HG03521 (cell line): ENCODE measurements around the gene ARHGAP25.
A peak's percentile ranks its signal among the peaks of the same experiment; 100 is the strongest.

ENCODE experiments used
- ATAC-seq: cut with Tn5 transposase; IDR thresholded peaks from one replicate; pipeline ENCODE4 v1.9.1; 2021; ENCODE audit warnings: mild to moderate bottlenecking, moderate library complexity; ENCODE audit not compliant: unreplicated experiment

Gene ARHGAP25, protein sequence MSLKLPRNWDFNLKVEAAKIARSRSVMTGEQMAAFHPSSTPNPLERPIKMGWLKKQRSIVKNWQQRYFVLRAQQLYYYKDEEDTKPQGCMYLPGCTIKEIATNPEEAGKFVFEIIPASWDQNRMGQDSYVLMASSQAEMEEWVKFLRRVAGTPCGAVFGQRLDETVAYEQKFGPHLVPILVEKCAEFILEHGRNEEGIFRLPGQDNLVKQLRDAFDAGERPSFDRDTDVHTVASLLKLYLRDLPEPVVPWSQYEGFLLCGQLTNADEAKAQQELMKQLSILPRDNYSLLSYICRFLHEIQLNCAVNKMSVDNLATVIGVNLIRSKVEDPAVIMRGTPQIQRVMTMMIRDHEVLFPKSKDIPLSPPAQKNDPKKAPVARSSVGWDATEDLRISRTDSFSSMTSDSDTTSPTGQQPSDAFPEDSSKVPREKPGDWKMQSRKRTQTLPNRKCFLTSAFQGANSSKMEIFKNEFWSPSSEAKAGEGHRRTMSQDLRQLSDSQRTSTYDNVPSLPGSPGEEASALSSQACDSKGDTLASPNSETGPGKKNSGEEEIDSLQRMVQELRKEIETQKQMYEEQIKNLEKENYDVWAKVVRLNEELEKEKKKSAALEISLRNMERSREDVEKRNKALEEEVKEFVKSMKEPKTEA

DNA sequence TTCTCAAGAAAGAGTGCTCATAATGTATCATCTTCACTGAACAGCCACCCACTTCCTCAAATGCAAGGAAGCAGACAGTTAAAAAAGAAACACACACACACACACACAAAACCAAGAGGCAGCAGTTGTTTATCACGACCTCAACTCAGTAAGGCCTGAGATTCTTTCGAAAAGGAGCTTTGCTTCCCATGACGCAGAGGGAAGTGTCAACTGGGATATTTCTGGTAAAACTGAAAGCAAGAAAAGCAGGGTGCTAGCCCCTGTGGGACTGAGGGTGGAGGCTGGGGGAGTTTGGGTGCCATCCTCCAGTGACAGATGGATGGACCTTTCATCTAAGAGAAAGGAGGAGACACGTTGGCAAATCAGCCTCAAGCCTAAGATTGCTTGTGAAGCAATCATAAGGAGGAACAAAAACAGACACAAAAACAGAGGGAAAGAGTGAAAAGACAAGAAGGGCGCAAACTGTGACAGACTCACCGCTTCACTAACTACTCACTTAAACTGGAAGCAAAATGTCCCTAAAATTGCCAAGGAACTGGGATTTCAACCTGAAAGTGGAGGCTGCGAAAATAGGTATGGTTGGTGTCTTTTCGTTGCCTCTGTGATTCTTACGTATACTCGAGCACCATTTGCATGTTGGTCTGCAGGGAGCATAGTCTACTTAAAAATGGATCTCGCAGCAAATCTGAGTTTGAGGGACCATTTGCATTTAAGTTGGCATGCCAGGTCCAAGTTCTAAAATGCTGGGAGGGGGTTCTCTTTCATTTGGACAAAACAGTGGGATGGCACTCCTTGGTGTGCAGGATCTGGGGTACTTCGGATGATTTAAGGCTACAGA is at the start of gene ARHGAP25:
Gene ARHGAP25, plus strand, starts transcription at position 124 of the 838 bp plus-strand sequence. Its CDS starts 389 bp downstream, at position 513.
- peak; percentile 44 for ATAC-seq

DNA sequence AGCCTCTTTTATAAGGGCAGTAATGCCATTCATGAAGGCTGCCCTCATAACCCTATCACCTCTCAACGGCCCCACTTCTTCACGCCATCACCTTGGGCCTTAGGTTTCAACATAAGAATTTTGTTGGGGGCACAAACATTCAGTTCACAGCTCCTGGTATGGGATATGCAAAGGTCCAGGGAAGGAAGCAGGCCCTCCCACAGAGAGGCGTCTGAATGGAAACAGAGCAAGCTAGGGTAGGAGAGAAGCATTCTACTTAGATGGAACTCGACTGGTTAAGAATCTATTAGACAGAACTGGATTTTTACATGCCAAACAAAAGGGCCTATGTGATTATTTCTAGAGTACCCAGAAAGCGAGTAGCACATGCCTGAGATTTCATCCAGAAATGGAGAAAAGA is 48.4 kb upstream of the ARHGAP25 start:
- ATAC-seq: no peak

- no peak for ATAC-seq
Measured at GRCh38 chr2:68687018-68687417, 47.6 kb upstream of the ARHGAP25 start.

- ATAC-seq: peak; percentile 88
Measured at GRCh38 chr2:68689553-68690537, 44.8 kb upstream of the ARHGAP25 start.

DNA sequence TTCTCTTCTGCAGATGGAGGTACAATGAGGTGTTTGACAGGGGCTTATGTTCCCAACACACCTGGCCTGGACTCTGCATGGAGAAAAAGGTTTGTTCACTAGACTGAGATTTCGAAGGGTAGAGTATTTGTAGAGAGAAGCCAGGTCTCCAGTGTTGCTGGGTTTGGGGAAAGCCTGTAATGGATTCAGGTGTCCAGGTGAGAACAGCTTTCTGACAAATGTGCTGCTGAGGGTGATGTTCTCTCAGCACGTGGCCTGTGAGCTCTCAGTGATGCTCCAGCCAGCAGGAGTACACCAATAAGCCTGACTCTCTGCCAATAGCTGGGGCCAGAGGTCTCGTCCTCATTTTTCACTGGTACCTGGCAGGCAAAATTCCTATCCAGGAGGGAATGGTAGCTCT is 43.8 kb upstream of the ARHGAP25 start:
- ATAC-seq: no peak

DNA sequence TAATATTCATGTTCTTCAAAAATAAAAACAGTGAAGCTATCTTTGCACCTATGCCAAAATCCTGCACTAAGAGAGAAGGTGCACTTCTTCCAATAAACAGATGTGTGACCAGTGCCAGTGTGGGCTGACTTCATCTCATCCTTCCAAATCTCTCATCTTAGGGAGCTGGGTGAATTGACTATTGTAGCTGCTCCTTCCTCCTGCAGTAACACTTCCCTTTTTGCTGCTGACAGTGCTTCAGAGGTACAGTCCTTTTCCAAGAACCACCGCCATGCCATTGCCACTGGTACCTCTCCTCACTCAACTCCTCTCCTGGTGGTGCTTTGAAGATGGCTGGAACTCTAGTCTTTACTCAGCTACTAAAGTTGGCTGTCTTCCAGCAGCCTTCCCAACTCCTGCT is 42.1 kb upstream of the ARHGAP25 start:
- no peak for ATAC-seq

DNA sequence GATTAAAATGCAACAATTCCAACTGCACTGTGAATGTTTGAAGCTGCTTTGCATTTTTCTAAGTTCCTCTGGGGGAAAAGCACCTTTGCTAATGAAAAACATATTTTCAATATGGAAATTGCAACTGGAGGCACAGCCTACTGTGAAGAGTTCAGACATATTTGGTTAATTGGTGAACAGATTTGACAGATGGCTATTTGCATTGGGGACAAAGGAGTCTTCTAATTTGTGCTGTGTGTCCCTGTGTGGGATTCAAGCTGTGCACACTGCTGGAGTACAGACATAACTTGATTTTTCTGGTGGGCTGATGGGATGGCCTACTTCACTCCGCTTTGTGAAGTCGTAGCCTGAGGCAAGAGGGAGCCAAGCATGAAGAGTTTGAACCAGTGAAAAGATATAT is 40.7 kb upstream of the ARHGAP25 start:
- no peak for ATAC-seq

GRCh38 chr2:68695971-68696370 is 38.6 kb upstream of the ARHGAP25 start:
- ATAC-seq: no peak

DNA sequence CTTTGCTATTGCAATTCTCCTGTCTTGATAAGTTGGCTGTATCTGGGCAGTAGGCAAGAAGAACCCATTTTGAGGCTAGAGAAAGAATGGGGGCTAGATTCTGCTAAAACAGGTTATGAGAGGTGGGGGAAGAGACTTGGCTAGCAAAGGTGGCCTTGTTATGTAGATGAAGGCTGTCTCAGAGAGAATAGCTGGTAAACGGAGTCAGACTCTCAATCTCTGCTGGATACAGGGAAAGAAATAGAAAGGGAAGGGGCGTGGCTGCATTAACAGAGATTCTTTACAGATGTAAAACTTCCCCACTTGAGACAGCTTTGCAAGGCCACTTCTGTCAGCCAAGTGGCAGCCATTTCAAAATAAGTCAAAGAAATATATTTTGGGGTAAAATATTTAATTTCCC is 38.1 kb upstream of the ARHGAP25 start:
- ATAC-seq: no peak

GRCh38 chr2:68698567-68699377 is 35.8 kb upstream of the ARHGAP25 start:
- no peak for ATAC-seq

- no peak for ATAC-seq
Measured at GRCh38 chr2:68700560-68700959, 34.1 kb upstream of the ARHGAP25 start.

DNA sequence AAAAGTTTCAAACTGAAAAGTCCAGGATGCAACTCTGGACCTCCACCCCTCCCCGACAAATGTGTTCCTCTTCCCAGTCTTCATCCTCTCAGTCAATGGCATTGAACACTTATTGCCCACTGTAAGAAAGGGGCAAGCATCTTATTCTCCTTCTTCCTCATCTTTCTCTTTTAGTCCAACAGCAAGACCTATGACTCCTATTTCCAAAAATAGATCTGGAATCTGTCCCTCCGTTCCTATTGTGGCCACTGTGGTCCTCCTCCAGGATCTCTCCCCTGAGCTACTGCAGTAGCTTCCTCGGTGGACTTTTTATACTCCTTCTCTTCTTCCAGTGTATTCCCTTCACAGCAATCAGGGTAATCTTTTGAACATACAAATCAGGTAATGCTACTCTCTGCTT is 28.0 kb upstream of the ARHGAP25 start:
- no peak for ATAC-seq

DNA sequence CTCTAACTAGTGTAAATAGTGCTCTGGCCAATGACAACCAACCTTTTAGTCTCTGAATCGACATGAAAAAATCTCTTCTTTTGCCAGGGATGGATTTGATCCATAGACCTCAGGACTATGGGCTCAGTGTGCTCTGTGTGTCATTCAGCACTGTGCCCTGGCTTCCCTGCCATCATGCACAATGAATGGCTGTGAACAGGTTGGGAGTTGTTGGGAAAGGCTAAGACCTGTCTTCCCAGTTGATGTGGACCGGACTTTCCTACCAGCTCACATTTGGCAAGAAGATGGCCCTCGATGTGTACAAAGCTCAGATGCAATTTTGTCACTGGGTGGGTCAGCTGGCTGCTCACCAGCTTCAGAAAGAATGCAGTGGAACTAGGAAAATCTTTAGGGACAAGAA is 26.0 kb upstream of the ARHGAP25 start:
- no peak for ATAC-seq

GRCh38 chr2:68709421-68709911 is 25.1 kb upstream of the ARHGAP25 start:
- ATAC-seq: no peak

GRCh38 chr2:68710336-68710735 is 24.3 kb upstream of the ARHGAP25 start:
- no peak for ATAC-seq

GRCh38 chr2:68710756-68711155 is 23.9 kb upstream of the ARHGAP25 start:
- no peak for ATAC-seq

DNA sequence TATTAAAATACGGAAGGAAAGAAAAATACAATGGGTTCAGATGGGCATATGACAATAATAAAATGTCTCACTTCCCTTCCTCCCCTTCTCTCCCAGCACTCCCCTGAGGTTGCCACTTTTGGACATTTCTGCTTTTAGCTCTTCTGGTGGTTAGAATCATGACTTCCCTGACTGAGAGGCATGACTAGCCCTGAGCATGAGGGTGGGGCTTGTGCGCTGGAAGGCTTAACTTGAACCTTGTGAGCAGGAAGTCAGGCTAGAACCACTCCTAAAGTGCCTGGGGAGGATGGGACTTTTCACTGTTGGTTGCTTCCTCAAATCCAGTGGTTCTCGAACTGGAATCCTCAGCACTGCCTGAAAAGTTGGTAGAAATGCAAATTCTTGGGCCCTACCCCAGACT is 19.7 kb upstream of the ARHGAP25 start:
- ATAC-seq: peak; percentile 64

- ATAC-seq: peak; percentile 59
Measured at GRCh38 chr2:68715353-68716041, 19.1 kb upstream of the ARHGAP25 start.
